ENCODE measurements around the gene ADRA2B.

- TF ChIP-seq NFRKB (IDR thresholded peaks at IDR 0.05) (no peak), ZNF384 (IDR thresholded peaks at IDR 0.05) (no peak), SP1 (IDR thresholded peaks at IDR 0.05) (no peak), ELF4 (IDR thresholded peaks at IDR 0.05) (no peak), FOXM1 (IDR thresholded peaks at IDR 0.05; ENCODE audit: borderline replicate concordance) (no peak), FOXK2 (IDR thresholded peaks at IDR 0.05) (no peak), BHLHE40 (IDR thresholded peaks at IDR 0.05; ENCODE audit: borderline replicate concordance) (no peak), HDGF (IDR thresholded peaks at IDR 0.05; ENCODE audit: borderline replicate concordance) (no peak)
Observed at GRCh38 chr2:96144481-96145035, 28.2 kb upstream of the ADRA2B start.

Data from HEK293T (cell line).